ENCODE measurements around the gene INIP. TPM values are rescaled to one million over a fixed set of nuclear protein-coding genes. Genes with fewer than 3 reads are reported as not detected.

The INIP gene
- total and polyA plus RNA-seq, 9 of the 15 experiments (the other 6 are each of a cell fraction or from before 2014, with no cell fraction given): 11.9 to 87.9 (median 37.3) TPM

DNA sequence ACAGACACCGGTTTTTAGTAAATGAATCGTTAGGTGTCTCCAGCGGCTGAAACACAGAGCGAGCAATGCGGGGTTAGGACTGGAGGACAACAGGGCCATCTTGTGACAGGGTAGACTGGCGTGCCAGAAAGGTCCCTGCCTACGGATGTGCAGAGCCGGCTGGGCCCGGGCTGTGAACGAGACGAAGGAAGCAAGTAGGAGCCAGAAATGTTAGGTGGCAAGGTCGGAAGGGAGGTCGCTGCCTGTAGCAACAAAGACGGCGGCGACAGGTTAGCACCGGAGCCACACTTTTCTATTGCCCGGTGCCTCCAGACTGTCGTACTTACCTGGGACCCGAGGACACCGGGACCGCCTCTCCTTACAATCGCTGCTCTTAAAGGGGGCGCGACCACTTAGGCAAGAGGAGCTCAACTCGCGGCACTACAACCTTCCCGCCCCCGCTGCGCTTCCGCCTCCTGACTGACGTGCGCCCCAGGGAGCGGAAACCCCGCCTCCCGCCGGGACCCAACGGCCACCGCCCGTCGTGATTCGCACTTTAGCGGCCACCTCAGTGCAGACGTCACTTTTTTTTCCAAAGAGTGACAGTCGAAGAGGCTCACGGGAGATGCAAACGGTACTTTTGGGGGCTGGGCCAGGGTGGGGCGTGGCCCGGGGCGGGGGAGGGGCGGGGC, at the start of gene INIP (continued):
- no peak for TF ChIP-seq SLC30A9 (CRISPR knock-in tag; IDR thresholded peaks at IDR 0.05)
- TF ChIP-seq ZFX (CRISPR knock-in tag; IDR thresholded peaks at IDR 0.05): peak; percentile 63
- no peak for TF ChIP-seq ZNF77 (CRISPR knock-in tag; IDR thresholded peaks at IDR 0.05)
- TF ChIP-seq BRD4 (IDR thresholded peaks at IDR 0.05): no peak; the same call in 1 of the 2 replicates
- no peak for TF ChIP-seq BRCA1 (IDR thresholded peaks at IDR 0.05)
- no peak for TF ChIP-seq BRCA1 (CRISPR knock-in tag; IDR thresholded peaks at IDR 0.05)
- TF ChIP-seq ZNF184 (CRISPR knock-in tag; IDR thresholded peaks at IDR 0.05): no peak
- TF ChIP-seq ZC3H4 (CRISPR knock-in tag; IDR thresholded peaks at IDR 0.05; ENCODE audit: borderline replicate concordance): no peak
- peak; percentile 37 for TF ChIP-seq BRD9 (IDR thresholded peaks at IDR 0.05; ENCODE audit: low read depth, partially characterized antibody)
- no peak; the same call in 1 of the 2 replicates for TF ChIP-seq TEAD4 (IDR thresholded peaks at IDR 0.05; ENCODE audit: low read length)
- no peak for TF ChIP-seq TEAD4 (CRISPR knock-in tag; IDR thresholded peaks at IDR 0.05; ENCODE audit: borderline replicate concordance)
- TF ChIP-seq, protein P1, sequence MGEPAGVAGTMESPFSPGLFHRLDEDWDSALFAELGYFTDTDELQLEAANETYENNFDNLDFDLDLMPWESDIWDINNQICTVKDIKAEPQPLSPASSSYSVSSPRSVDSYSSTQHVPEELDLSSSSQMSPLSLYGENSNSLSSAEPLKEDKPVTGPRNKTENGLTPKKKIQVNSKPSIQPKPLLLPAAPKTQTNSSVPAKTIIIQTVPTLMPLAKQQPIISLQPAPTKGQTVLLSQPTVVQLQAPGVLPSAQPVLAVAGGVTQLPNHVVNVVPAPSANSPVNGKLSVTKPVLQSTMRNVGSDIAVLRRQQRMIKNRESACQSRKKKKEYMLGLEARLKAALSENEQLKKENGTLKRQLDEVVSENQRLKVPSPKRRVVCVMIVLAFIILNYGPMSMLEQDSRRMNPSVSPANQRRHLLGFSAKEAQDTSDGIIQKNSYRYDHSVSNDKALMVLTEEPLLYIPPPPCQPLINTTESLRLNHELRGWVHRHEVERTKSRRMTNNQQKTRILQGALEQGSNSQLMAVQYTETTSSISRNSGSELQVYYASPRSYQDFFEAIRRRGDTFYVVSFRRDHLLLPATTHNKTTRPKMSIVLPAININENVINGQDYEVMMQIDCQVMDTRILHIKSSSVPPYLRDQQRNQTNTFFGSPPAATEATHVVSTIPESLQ (CRISPR knock-in tag; IDR thresholded peaks at IDR 0.05): no peak
- no peak for TF ChIP-seq CBX8 (IDR thresholded peaks at IDR 0.05; ENCODE audit: borderline replicate concordance, extremely low read depth, low read depth, low read length, poor library complexity, severe bottlenecking)
- no peak for TF ChIP-seq SMAD2 (IDR thresholded peaks at IDR 0.05; ENCODE audit: low read depth, low read length)
- TF ChIP-seq NCOA4 (IDR thresholded peaks at IDR 0.05; ENCODE audit: partially characterized antibody): no peak
- TF ChIP-seq, protein P2, sequence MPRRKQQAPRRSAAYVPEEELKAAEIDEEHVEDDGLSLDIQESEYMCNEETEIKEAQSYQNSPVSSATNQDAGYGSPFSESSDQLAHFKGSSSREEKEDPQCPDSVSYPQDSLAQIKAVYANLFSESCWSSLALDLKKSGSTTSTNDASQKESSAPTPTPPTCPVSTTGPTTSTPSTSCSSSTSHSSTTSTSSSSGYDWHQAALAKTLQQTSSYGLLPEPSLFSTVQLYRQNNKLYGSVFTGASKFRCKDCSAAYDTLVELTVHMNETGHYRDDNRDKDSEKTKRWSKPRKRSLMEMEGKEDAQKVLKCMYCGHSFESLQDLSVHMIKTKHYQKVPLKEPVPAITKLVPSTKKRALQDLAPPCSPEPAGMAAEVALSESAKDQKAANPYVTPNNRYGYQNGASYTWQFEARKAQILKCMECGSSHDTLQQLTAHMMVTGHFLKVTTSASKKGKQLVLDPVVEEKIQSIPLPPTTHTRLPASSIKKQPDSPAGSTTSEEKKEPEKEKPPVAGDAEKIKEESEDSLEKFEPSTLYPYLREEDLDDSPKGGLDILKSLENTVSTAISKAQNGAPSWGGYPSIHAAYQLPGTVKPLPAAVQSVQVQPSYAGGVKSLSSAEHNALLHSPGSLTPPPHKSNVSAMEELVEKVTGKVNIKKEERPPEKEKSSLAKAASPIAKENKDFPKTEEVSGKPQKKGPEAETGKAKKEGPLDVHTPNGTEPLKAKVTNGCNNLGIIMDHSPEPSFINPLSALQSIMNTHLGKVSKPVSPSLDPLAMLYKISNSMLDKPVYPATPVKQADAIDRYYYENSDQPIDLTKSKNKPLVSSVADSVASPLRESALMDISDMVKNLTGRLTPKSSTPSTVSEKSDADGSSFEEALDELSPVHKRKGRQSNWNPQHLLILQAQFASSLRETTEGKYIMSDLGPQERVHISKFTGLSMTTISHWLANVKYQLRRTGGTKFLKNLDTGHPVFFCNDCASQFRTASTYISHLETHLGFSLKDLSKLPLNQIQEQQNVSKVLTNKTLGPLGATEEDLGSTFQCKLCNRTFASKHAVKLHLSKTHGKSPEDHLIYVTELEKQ (CRISPR knock-in tag; IDR thresholded peaks at IDR 0.05): no peak
- TF ChIP-seq, protein P3, sequence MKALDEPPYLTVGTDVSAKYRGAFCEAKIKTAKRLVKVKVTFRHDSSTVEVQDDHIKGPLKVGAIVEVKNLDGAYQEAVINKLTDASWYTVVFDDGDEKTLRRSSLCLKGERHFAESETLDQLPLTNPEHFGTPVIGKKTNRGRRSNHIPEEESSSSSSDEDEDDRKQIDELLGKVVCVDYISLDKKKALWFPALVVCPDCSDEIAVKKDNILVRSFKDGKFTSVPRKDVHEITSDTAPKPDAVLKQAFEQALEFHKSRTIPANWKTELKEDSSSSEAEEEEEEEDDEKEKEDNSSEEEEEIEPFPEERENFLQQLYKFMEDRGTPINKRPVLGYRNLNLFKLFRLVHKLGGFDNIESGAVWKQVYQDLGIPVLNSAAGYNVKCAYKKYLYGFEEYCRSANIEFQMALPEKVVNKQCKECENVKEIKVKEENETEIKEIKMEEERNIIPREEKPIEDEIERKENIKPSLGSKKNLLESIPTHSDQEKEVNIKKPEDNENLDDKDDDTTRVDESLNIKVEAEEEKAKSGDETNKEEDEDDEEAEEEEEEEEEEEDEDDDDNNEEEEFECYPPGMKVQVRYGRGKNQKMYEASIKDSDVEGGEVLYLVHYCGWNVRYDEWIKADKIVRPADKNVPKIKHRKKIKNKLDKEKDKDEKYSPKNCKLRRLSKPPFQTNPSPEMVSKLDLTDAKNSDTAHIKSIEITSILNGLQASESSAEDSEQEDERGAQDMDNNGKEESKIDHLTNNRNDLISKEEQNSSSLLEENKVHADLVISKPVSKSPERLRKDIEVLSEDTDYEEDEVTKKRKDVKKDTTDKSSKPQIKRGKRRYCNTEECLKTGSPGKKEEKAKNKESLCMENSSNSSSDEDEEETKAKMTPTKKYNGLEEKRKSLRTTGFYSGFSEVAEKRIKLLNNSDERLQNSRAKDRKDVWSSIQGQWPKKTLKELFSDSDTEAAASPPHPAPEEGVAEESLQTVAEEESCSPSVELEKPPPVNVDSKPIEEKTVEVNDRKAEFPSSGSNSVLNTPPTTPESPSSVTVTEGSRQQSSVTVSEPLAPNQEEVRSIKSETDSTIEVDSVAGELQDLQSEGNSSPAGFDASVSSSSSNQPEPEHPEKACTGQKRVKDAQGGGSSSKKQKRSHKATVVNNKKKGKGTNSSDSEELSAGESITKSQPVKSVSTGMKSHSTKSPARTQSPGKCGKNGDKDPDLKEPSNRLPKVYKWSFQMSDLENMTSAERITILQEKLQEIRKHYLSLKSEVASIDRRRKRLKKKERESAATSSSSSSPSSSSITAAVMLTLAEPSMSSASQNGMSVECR (CRISPR knock-in tag; IDR thresholded peaks at IDR 0.05): peak; percentile 83
